ENCODE results near the gene CDH23.

DNA sequence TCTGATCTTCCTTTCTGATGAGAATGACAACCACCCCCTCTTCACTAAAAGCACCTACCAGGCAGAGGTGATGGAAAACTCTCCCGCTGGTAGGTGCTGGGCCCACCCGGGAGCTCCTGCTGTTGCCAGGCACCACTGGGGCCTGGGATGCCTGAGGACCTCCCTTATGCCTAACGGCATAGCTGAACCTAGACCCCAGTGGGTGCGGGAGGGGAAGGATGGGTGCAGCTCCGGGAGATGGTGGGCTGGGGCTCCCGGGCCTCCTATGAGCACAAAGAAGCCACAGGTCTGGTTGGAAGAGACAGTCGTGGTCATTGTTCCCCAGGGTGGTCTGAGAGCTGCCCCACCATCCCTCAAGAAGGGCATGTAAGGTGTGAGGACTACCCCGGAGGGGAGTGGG, 392.2 kb downstream of the CDH23 start:
- TF ChIP-seq GATA3 (IDR thresholded peaks at IDR 0.05; ENCODE audit: low read depth, low read length) (no peak), GATA2 (IDR thresholded peaks at IDR 0.05; ENCODE audit: low read depth, low read length) (no peak)

Measured in SH-SY5Y (cell line).